GM12875 (cell line): Measurements from ENCODE around the gene RAMACL.

Experiments used
- H3K4me3 ChIP-seq: one replicate; pipeline ENCODE4 v1.5.1; 2011; ENCODE audit warnings: low read depth, low read length, control low read depth
- TF ChIP-seq, protein P1 (sequence below): IDR thresholded peaks from 2 replicates; pipeline ENCODE4 v1.5.1; 2011; ENCODE audit warnings: low read depth, mild to moderate bottlenecking, control low read depth, inconsistent platforms, low read length, moderate library complexity, borderline replicate concordance; ENCODE audit not compliant: insufficient read depth

Gene RAMACL

DNA sequence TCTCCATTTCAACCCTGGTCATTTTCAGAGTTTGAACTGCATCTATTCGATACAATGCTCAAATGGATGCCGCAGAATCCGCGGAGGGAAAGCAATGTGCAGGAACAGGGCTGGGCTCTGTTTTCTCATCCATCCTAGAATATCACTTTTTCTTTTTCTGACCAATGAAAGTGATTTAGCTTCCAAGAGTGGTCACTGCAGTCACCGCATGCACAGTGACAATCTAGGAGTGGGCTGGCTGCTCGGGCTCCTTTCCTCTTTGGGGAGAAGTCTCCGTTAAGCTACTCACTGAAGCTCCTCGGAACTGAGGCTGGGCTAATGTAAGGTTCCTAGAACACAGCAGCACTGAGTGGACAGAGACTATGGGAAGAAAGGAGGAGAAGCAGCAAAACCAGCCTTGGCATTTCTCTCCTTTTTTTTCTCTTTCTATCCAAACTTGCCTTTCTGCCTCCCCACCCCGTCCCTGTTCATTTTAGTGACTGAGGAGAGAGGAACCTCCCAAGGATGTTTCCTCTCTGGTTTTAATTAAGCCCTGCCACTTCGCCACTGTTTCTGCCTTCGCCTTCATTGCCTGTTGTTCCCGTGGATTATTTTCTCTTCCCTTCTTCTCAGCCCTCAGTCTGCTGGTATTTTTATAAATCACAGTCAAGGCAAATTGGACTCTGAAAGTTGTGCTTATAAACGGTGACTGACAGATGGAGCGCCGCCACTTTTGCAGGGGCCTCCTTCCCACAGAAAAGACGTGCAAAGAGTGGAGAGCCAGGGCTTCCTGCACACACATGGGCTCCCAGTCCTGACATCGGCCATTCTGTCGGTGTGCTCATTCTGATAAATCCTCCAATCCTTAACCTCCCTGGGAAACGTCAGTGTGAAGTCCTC lies 41.1 kb downstream of the RAMACL start:
- TF ChIP-seq, protein P1, sequence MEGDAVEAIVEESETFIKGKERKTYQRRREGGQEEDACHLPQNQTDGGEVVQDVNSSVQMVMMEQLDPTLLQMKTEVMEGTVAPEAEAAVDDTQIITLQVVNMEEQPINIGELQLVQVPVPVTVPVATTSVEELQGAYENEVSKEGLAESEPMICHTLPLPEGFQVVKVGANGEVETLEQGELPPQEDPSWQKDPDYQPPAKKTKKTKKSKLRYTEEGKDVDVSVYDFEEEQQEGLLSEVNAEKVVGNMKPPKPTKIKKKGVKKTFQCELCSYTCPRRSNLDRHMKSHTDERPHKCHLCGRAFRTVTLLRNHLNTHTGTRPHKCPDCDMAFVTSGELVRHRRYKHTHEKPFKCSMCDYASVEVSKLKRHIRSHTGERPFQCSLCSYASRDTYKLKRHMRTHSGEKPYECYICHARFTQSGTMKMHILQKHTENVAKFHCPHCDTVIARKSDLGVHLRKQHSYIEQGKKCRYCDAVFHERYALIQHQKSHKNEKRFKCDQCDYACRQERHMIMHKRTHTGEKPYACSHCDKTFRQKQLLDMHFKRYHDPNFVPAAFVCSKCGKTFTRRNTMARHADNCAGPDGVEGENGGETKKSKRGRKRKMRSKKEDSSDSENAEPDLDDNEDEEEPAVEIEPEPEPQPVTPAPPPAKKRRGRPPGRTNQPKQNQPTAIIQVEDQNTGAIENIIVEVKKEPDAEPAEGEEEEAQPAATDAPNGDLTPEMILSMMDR = no peak
- no peak overlapping the region for H3K4me3 ChIP-seq

DNA sequence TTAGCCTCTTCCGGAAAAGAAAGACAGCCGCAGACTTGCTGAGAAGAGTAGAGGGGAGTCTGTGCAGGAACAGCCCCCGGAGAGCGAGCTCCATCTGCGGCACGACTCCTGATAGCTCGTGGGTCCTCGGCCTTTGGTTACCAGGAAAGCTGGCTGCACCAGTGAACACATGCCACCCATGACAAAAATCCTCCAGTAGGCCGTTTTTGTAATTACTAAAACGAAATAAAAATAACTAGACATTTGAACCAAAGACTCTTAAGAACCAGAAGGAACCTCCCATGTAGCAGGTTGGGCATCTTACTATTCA lies 42.2 kb downstream of the RAMACL start:
- H3K4me3 ChIP-seq = no peak overlapping the region

DNA sequence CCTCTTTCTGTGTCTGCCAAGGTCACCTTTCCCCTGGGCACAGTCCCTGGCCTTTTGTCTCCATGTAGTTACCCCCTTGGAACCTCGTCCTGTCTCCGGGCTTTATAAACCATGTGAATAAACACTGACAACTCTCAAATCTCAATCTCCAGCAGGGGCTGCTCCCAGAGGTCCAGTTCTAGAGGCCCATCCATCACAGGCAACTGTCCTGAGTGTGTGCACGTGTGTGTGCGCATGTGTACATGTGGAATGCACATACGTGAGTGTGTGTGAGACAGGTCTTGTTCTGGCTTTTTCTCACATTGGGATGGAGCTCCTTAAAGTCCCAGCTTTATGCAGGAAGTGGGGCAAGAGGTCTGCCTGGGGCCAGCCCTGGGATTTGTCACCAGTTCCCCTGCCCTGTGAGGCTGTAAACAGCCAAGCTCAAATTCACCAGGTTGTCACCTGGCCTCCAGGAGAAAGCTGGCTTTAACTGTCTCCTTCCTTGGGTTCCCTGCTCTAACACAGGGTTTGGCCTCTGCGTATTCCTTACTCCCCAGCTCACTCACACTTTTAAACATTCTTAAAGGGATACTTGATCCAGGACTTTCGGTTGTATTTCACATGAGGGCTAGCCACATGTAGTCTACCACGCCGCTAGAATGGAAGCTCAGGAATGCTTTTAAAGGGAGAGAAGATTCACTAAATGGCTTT lies 42.7 kb downstream of the RAMACL start:
- no peak overlapping the region for H3K4me3 ChIP-seq
- TF ChIP-seq, protein P1 = no peak

More for the DNA sequence above, 42.2 kb downstream of the RAMACL start:
- TF ChIP-seq, protein P1 = no peak

DNA sequence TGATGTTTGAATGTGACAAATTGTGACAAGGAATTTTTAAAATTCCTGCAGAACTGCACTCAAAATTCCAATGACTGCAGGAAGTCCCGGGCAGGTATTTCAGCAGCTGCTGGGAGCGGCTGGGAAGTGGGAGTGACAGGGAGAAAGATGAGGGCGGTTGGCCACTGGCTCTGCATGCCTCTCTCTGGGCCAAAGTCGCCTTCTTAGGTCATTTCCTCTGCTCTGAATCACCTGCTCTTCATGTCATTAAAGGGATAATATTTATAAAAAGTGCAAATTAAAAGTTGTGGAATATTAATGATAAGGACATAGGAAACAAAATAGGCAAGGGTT lies 43.9 kb downstream of the RAMACL start:
- no peak overlapping the region for H3K4me3 ChIP-seq
- TF ChIP-seq, protein P1 = no peak

DNA sequence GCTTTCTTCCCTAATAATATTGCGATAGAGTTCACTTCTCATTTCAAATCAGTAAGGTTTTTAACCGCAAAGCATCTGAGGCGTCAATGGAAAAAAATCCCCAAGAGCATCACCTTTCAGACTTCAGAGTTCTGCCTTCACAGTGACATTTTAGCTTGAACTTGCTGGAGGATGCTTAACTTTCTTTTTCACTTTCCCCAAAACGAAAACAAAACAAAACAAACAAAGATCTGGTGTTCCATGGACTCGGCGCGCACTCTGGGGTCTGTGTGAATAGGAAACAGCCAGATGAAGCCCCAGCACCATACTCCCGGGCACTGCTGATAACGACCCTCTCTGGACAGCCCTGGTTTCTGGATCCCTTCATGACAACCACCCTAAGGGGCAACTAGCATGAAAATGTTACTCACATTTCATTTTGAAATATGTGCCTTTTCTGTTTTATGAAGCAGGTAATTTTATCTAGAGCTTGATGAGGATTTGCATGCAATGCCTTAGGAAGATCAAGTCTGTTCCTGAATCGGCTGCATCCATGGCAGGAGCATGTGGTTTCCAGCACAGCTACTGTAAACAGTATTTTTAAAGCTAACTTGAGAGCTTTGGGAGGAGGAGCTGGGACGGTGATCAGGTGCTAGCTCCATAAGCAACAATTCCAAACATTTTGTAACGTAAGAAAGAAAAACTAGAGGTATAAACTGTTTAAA lies 44.5 kb downstream of the RAMACL start:
- TF ChIP-seq, protein P1 = no peak
- H3K4me3 ChIP-seq = no peak overlapping the region

DNA sequence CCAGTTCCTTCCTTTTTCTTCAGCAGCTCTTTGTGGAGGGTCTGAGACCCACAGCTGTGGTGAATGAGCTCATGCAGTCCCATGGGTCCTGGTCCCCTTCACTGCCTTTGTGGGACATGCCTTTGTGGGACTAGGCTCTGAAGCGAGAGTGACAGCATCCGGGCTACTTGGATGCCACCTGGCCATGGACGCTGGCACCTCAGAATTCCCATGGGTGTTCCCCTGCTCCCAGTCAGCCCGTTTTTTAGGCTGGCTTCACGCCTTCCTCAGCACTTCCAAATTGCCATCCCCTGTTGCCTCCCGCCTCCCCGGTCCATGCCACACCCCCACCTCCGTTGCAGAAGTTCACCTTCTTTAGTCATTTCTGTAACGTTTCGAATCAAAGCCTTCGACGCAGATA lies 45.1 kb downstream of the RAMACL start:
- H3K4me3 ChIP-seq = no peak overlapping the region
- TF ChIP-seq, protein P1 = no peak
